Stimulated activated CD4-positive, alpha-beta T cell treated with anti-CD3 and anti-CD28 coated beads, TNF-alpha, amount 100 ng/mL, for 48 hours (primary cell): ENCODE measurements around the gene N4BP2L2.

Source experiments
- DNase-seq, 3 donors: peaks; one replicate each; pipeline ENCODE4 v3.0.0-alpha.2; 2020; ENCODE audit warnings: low read depth in 3 of 3

Gene N4BP2L2

GRCh38 chr13:32530841-32531253 lies 7.7 kb downstream of the N4BP2L2 start:
- no peak for DNase-seq

GRCh38 chr13:32528358-32528757 lies 10.2 kb downstream of the N4BP2L2 start:
- DNase-seq, result no peak

GRCh38 chr13:32527151-32527550 lies 11.4 kb downstream of the N4BP2L2 start:
- DNase-seq, result no peak

GRCh38 chr13:32525766-32526165 lies 12.8 kb downstream of the N4BP2L2 start:
- no peak for DNase-seq

GRCh38 chr13:32515246-32515645 lies 23.3 kb downstream of the N4BP2L2 start:
- DNase-seq, result no peak

- no peak for DNase-seq
These were observed 27.1 kb downstream of the N4BP2L2 start for GRCh38 chr13:32511482-32511881.

- DNase-seq, result no peak
These were observed 33.7 kb downstream of the N4BP2L2 start for GRCh38 chr13:32504876-32505275.

- no peak for DNase-seq
These were observed 34.3 kb downstream of the N4BP2L2 start for GRCh38 chr13:32504263-32504662.

GRCh38 chr13:32503727-32504126 lies 34.9 kb downstream of the N4BP2L2 start:
- DNase-seq, result no peak

GRCh38 chr13:32501064-32501463 lies 37.5 kb downstream of the N4BP2L2 start:
- DNase-seq, result no peak

GRCh38 chr13:32499538-32500210 lies 38.9 kb downstream of the N4BP2L2 start:
- DNase-seq, result no peak

- no peak for DNase-seq
These were observed 41.0 kb downstream of the N4BP2L2 start for GRCh38 chr13:32497589-32497988.

- no peak for DNase-seq
These were observed 41.9 kb downstream of the N4BP2L2 start for GRCh38 chr13:32496599-32497160.

GRCh38 chr13:32495841-32496240 lies 42.8 kb downstream of the N4BP2L2 start:
- no peak for DNase-seq

GRCh38 chr13:32495429-32495828 lies 43.2 kb downstream of the N4BP2L2 start:
- no peak for DNase-seq

- no peak for DNase-seq
These were observed 47.6 kb downstream of the N4BP2L2 start for GRCh38 chr13:32491028-32491427.

- DNase-seq, result no peak
These were observed 61.7 kb downstream of the N4BP2L2 start for GRCh38 chr13:32476892-32477291.

GRCh38 chr13:32476021-32476731 lies 62.4 kb downstream of the N4BP2L2 start:
- no peak for DNase-seq

GRCh38 chr13:32474999-32475792 lies 63.4 kb downstream of the N4BP2L2 start:
- DNase-seq, result no peak

- no peak for DNase-seq
These were observed 64.9 kb downstream of the N4BP2L2 start for GRCh38 chr13:32473650-32474049.

GRCh38 chr13:32472194-32472621 lies 66.4 kb downstream of the N4BP2L2 start:
- DNase-seq, result no peak

GRCh38 chr13:32471187-32471922 lies 67.2 kb downstream of the N4BP2L2 start:
- DNase-seq, result no peak
